ENCODE measurements around the gene RAB6A.
A peak's percentile ranks its signal among the peaks of the same experiment; 100 is the strongest.
"Not testable (repeated sequence)": the region's sequence is repeated elsewhere in the genome, so short reads cannot be mapped to it uniquely, and the experiment has no call there.

Gene RAB6A

DNA sequence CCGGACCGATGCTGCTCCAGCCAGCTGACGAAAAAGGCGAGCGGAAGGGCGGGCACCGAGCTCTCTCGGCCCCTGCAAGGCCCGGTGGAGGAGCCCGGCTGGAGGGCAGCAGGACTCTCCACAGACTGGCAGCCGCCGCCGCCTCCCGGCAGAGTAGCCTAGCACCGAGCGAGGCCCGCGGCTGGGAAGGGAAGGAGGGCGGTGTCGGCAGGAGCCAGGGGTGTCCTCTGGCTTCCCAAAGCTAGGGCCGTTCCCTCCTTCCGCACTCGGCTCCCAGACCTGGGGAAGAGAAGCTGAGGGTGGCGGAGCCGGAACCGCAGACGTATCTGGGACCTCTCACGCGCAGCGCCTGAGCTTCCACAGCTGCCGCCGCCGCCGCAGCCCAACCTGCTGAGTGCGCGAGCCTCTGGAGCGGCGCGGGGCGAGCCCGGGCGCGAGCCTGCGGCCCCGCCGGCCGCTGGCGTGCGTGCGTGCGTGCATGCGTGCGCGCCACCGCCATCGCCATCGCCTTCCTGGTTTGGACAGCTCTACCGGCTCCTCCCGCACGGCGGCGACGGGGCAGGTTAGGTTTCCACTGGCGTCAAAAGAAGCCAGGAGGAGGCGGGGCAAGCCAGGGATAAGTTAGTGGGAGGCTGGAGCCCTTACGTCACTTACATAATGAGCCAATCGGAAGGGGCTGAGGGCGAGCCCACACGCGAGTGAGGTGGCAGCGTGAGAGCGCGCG is at the start of gene RAB6A:
RAB6A (minus strand) TSS at position 396 of the 724 bp plus-strand sequence. CDS start 439 bp downstream, outside the sequence.
- peak; percentile 95 for DNase-seq

DNA sequence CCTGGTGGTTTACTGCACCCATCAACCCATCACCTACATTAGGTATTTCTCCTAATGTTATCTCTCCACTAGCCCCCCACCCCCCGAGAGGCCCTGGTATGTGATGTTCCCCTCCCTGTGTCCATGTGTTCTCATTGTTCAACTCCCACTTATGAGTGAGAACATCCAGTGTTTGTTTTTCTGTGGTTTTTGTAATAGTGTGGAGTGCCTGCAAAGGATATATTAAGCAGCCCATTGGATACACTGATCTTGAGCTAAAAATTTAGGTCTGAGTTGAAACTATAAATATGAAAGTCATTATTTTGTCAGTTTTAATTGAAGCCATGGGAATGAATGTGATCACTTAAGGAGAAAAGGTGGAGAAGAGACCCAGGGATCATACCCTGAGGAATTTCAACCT is 49.8 kb upstream of the RAB6A start:
- DNase-seq = no peak

DNA sequence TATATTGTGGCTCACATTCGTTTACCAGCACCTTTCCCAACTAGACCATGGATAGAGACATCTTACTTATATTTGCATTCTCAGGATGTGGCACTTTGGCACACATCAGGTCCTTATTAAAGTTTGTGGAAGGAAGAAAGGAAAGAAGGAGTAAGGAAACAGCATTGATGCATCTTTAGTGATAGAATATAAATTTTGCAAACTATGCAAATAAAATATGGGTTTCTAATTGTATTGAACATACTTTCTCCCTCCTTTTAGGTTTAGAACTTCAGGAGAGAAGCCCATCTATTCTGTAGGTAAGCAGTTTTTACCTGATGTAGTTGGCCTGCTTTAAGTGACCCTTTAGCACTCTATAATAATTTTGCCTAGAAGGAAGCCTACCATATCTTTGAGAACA is 47.2 kb upstream of the RAB6A start:
- no peak for DNase-seq

DNA sequence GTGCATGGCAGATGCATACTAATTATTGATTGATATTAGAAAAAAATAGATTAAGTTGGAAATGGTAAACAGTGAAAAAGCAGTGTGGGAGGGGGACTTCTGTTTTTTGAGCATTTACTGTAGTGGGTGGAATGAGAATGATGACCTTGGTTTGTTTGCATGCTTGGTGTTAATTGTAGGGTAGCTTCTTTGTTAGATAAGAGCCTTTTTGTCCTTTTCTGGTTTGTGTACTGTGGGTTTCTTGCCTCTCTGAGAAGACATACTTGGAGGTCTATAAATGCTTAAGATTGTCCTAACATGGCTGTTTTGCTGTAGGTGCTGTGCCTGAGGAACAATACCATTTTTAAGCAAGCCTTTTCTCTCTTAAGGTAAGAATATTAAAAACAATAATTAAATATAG is 43.8 kb upstream of the RAB6A start:
- no peak for DNase-seq

DNA sequence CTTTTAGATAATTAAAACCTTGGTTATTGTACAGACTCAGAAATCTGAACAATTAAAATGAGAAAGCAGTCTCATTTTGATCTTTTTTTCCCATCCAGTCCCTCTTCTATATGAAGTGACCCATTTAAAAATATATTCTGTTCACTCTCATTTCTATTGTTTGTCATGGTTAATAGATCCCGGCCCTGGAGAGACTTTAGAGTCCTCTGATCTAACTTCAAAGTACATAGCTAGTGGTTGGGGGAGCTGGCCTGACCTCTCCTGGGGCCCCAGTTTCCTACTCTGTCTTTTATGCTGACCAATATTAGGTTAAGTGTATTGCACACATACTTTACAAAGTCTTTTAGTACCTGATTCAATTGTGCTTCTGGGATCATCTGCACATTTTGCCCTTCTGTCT is 40.3 kb upstream of the RAB6A start:
- DNase-seq = no peak

DNA sequence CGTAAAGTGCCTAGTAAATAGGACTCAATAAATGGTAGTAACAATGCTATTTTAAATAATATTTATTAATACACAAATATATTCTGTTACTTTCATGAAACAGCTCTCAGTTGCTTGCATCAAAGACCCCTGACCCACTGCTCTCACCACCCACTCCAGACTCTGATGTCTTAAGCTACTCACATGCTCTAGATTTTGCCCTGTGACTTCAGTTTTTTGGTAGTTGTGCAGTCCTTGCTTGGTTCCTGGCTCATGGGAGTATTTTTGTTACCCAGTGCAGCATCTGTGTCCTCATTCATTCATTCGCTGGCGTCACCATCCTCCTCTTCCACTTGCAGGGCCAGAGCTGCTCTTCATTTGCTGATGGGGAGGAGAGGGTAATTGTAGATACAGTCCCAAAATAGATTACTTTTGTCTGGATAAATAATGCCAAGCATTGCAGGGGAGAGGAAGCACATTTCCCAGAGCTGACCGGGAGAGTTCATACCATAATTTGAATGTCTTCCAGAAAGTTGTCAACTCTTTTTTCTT is 39.5 kb upstream of the RAB6A start:
- no peak for DNase-seq

DNA sequence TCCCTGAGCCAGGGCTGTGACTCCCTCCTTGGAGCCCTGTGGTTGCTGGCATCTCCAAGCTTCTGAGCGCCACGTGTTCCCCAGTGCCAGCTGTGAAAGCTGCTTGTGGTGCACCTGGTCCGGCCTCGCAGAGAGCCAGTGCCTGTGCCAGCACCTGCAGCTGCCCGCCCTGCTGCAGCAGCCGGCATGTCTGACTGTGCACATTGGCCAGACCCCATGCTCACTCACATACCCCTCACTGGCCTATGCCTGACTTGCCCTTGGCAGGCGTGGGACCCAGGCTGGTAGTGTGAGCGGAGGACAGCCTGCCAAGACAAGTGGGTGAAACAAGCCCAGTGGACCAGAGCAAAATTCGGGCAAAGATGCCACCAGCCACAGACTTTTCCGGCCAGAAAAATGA is 36.6 kb upstream of the RAB6A start:
- peak; percentile 41 for DNase-seq

DNA sequence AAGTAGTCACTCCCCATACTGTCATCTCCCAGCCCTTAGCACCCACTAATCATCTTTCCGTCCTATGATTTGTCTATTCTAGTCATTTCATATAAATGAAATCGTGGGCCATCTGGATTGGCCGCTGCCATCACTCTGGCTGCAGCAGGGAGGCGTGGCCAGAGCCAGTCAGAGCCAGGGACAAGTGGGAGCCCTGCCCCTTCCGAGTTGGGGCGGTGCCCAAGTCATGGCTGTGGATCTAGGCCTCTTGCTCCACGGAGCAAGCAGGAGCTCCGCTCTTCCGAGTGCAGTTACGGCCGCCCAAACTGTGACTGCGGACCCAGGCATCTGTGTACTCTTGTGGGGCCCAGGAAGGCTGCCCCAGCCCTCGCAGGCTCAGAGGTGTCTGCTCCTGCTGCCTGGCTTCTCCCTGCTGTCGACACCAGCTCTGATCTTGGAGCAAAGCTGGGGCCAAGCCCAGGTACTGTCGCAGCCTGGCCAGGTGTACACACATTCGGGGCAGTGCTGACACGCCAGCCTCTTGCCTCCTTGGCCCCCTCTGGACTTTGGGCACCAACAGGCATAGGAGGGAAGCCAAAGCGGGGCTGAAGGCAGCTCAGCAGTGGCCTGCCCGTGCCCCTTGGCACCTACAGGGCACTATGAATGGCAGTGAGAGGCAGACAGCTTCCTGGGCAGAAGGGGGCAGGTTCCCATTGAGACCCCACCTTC is 35.2 kb upstream of the RAB6A start:
- DNase-seq = no peak

DNA sequence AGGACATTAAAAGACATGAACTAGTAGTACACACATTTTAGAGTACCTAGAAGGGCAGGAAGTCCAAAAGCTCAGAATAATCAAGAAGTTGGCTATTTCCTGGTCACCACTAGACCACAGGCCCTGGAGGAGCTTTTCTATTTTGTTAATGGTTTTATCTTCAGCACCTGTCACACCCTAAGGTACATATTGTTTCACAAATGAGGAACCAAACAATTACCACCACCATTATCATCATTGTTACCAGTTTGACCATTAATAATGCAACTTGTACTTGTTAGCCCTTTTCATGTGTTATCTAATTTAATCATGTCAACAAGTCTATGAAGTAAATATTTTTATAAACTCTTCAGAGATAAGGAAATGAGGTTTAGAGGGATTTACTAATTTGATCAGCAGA is 31.7 kb upstream of the RAB6A start:
- no peak for DNase-seq

DNA sequence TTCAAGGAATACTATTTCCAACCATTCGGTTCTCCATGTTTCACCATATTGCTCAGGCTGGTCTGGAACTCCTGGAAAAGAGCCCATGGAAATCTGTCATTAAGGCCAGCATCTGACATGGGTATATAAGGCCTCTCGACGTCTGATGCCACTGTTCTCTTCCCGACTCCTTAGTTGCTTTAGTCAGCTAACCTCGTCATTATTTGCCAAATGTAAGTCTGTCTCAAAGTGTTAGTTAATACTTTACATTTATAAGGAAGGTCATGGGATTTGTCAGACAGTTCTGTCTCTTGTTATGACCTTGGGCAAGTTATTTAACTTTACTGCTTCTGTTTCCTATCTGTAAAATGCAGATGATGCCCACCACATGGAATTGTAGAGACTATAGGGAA is 28.4 kb upstream of the RAB6A start:
- DNase-seq = no peak

DNA sequence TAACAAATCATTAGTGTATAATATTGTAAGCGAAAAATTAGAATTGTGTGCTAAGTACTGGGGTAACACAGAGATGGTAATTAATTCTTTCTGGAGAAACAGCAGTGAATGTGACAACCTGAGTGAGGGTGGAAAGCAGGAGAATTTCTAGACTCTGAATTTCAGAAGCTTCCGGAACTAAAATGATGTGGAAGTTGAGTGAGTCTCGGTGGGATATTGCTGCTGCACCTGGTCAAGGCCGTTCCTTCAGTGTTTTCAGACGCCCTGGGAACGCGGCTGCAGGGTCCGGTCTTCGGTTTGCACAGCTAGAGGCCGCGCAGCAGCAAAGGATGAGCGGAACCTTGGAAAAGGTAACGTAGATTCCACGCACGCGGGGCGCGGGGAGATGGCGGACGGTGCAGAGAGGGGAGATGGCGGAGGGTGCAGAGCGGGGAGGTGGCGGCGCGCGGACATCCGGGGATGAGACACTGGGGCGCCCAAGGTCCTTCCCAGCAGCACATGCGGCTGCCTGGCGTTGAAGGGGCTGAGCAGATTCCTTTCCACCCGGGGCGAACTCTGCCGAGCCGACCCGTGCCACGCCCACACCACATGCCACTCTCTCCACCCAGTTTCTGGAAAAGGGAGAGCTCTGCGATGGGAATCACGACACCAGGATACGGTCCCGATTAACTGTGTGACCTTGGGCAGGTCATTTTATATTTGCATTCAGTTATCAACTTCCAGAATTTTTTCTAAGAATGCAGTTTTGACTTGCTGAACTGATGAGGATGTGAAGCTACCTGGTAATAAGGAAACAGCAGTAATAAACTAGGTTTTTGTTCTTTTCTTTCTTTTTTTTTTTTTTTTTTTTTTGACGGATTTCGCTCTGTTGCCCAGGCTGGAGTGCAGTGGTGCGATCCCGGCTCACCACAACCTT is 27.0 kb upstream of the RAB6A start, which contains the start of gene MRPL48:
MRPL48 (plus strand) TSS at position 232 of the 916 bp plus-strand sequence; CDS start at position 330, 98 bp downstream.
- peak; percentile 89 for DNase-seq

DNA sequence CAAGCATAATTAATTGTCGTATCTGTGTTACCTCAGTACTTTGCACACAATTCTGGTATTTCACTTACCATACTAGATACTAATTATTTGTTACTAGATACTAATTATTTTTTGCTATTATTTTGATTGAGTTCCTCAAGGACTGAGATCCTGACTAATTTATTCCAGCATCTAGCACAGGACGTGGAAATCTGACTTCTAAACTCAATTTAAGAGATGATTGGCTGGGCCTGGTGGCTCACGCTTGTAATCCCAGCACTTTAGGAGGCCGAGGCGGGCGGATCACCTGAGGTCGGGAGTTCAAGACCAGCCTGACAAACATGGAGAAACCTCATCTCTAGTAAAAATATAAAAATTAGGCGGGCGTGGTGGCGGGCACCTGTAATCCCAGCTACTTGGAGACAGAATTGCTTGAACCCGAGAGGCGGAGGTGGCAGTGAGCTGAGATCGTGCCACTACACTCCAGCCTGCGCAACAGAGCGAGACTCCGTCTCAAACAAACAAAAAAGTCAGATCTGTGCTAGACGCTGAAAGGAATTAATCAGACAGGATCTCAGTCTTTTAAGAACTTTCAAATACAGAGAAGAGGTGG is 26.3 kb upstream of the RAB6A start:
- no peak for DNase-seq

DNA sequence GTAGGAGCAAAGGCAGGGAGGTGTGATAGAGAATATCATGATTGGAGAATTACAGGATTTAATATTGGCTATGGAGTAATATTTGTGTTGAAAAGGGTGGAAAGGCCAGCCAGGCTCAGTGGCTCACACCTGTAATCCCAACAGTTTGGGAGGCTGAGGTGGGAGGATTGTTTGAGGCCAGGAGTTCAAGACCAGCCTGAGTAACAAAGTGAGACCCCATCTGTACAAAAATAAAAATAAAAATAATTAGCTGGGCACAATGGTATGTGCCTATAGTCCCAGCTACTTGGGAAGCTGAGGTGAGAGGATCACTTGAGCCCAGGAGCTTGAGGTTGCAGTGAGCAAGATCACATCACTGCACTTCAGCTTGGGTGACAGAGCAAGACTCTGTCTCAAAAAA is 24.6 kb upstream of the RAB6A start:
- DNase-seq = not testable (repeated sequence)

DNA sequence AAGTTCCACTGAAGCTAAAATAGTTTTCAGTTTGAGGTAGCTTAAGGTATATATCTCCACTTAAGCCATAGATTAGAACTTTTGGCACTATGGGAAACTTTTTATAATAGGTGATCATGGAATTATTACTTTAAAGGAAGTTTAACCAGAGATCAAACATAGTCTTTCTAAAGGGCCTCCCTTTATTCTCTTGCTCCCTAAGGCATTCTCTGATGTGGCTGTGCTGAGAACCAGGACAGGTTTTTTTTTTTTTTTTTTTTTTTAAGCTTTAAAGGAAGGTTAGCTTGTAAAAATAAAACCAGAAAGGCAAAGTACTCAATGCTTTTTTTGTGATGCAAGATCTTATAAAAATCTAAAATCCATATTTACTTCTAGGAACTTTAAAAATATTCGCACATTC is 23.9 kb upstream of the RAB6A start:
- no peak for DNase-seq

DNA sequence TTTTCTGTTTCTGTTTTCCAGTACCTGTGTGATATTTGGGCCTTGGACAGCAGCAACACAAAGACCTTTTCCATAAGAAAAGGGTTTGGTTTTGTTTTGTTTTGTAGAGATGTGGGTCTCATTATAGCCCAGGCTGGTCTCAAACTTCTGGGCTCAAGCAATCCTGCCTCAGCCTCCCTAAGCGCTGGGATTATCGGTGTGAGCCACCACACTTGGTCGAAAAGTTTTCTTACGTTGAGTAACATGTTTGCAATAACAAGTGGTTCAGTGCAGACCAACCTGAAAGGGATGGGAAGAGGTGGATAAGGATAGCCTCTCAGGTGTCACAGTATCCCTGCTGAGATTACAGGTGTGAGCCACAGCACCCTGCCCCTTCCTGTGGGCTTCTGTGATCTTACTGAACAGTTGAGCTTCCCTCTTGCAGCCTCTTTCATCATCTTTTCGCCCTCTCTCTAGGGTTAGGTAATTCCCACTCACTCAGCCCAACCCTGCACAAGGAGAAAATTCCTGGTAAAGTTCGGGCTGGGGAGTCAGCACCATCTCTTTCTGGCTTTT is 23.3 kb upstream of the RAB6A start:
- no peak for DNase-seq

DNA sequence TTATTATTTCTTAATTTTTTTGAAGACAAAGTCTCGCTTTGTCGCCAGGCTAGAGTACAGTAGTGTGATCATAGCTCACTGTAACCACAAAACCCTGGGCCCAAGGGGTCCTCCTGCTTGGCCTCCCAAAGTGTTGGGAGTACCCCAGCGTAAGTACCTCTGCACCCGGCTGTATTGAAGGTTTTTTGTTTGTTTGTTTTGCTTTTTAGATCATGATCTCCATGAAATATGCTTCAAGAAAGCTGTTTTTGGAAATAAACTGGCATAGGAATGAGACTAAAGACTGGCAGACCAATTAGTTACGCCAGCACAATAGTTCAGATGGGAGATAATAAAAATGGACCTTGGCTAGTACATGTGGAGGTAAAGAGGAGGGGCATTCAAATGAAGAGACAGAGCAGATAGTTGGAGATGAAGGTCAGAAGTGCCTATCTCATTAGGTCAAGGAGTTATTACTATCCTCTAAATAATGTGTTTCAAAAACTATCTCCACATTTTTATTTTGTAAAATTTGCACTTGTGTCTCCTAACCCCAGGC is 22.7 kb upstream of the RAB6A start:
- no peak for DNase-seq

DNA sequence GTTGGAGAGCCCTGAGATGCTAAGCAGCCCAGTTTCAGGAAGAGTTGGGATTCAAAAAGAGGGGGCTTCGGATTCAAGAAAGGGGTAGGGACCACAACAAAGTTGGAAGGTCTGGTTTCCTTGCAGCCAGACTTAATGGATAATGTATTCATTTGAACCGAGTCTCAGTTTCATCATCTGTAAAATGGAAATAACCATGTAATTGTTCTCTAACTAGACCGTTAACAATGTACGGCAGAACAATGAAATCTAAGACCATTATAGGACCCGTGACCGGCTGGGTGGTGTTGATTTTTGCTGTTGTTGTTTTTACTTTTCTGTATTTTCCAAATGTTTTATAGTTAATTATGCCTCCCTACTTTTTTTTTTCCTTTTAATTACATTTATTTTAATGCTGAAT is 20.4 kb upstream of the RAB6A start:
- no peak for DNase-seq

DNA sequence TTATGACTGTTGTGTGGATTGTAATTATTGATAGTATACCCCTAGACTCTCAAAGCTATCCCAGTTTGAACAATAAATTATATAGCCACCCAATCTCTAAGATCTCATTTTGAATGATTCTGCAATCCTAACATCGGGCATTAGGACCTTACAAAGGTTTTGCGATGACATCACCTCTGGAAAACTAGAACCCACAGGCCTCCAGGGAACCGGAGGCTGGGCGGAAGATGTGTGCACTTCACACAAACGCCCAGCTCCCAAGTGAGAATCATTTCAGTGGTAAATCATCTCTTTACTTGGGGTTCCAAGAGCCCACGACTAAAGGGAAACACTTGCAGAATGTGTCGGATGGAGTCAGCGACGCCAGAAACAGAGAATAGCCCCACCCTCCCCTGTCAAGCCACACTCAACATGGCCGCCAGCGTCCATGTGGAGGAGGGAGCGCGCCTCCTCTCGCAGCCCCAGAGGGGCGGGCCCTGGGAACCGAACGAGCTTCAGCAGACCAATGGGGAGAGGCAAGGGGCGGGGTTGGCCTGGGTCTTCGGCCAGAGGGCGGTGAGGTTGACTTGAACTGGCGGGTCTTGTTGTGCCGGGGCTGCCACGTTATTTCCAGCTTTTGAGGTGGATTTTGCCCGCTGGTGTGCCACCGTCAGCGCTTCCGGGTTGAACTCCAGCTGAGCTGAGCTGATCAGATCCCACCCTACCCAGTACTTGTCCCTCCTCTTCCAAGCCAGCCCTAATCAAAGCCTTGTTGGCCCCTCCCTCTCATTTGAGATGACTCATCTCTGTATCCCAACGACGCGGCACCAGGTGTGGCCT is 18.4 kb upstream of the RAB6A start:
- peak; percentile 98 for DNase-seq

DNA sequence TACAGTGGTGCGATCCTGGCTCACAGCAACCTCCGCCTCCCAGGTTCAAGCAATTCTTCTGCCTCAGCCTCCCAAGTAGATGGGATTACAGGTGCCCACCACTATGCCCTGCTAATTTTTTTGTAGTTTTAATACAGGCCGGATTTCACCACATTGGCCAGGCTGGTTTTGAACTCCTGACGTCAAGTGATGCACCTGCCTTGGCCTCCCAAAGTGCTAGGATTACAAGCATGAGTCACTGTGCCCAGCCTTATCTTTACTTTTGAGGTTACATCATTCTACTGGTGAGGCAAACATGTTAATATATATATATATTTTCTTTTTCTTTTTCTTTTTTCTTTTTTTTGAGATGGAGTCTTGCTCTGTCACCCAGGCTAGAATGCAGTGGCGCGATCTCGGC is 9.9 kb upstream of the RAB6A start:
- not testable (repeated sequence) for DNase-seq

DNA sequence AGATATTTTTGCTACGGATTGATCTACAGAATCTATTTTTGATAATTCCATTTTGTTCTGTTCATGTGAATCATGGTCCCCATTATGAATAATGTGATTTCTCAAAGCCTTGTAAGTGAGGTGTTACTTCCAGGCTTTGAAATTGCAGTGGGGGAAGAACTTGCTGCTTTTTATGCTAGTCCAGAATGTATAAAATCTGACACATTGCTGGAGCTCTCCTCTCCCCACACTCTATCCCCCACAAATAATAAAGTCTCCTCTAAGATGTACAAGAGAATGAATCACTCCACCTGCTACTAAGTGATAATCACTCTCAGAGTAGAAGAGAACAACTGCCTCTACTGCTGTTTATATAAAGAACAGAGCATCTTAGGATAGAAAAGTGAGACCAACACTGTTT is 5.9 kb upstream of the RAB6A start:
- DNase-seq = no peak

DNA sequence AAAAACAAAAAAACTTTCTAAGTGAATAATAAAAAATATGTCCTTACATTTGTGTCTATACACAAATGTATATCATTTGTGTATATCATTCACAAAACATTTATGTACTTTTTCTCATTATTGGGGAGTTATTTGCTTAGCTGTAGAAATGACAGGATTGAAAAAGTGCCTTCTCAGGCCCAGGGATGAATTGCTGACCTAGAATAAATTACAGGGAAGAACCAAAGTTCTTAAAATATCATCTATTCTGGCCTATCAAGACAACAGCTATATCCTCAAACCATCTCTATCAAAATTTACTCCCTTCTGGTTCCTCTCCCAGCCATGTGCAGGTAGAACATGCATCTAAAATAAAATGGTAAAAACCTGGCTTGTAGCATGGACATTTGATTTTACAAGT is 1.9 kb upstream of the RAB6A start:
- no peak for DNase-seq
